DOHH2 (cell line): Measurements from ENCODE around the gene MED29.

ENCODE experiments used
- H3F3A ChIP-seq: fragments of 200-600 bp; sonication (generic), shearing (Covaris generic); 2 replicates; pipeline ENCODE4 v1.6.0; 2016; ENCODE audit warnings: antibody characterized with exemption, mild to moderate bottlenecking; ENCODE audit not compliant: control insufficient read depth, insufficient read depth
- H3K27ac ChIP-seq: fragments of 200-600 bp; sonication (generic); 2 replicates; pipeline ENCODE4 v1.5.1; 2014; ENCODE audit warnings: low read depth, mild to moderate bottlenecking, low read length, moderate library complexity
- H3K27me3 ChIP-seq: fragments of 200-600 bp; sonication (generic); 2 replicates; pipeline ENCODE4 v1.6.1; 2014; ENCODE audit warnings: mild to moderate bottlenecking, low read length, mixed read lengths; ENCODE audit not compliant: control insufficient read depth
- H3K36me3 ChIP-seq: fragments of 200-600 bp; sonication (generic); 2 replicates; pipeline ENCODE4 v1.6.1; 2014; ENCODE audit warnings: mild to moderate bottlenecking, low read length, moderate library complexity, mixed read lengths; ENCODE audit not compliant: control insufficient read depth
- H3K4me1 ChIP-seq: fragments of 200-600 bp; sonication (generic); 2 replicates; pipeline ENCODE4 v1.6.1; 2014; ENCODE audit warnings: mild to moderate bottlenecking, low read length, mixed read lengths; ENCODE audit not compliant: control insufficient read depth
- H3K4me2 ChIP-seq: fragments of 200-600 bp; sonication (generic); 2 replicates; pipeline ENCODE4 v1.6.0; 2014; ENCODE audit warnings: mild to moderate bottlenecking, low read length, moderate library complexity
- H3K4me3 ChIP-seq: fragments of 200-600 bp; sonication (generic); 2 replicates; pipeline ENCODE4 v1.5.1; 2014; ENCODE audit warnings: mild to moderate bottlenecking, low read length, mixed read lengths
- H3K79me2 ChIP-seq: fragments of 200-600 bp; sonication (generic); 2 replicates; pipeline ENCODE4 v1.6.1; 2014; ENCODE audit warnings: mild to moderate bottlenecking, low read length, mixed read lengths; ENCODE audit not compliant: control insufficient read depth
- H3K9me2 ChIP-seq: fragments of 200-600 bp; sonication (generic); replicated peaks from 2 replicates; pipeline ENCODE4 v1.6.1; 2014; ENCODE audit warnings: mild to moderate bottlenecking, low read length, mixed read lengths; ENCODE audit not compliant: control insufficient read depth
- H3K9me3 ChIP-seq: fragments of 200-600 bp; sonication (generic); 2 replicates; pipeline ENCODE4 v1.6.1; 2014; ENCODE audit warnings: antibody characterized with exemption, low read length, mixed read lengths; ENCODE audit not compliant: control insufficient read depth, insufficient read depth
- H4K20me1 ChIP-seq: fragments of 200-600 bp; sonication (generic); 2 replicates; pipeline ENCODE4 v1.6.0; 2014; ENCODE audit warnings: low read depth, mild to moderate bottlenecking, antibody characterized with exemption, low read length, moderate library complexity; ENCODE audit not compliant: control insufficient read depth, insufficient read depth
- CTCF ChIP-seq: fragments of 200-600 bp; sonication (generic); IDR thresholded peaks from one replicate; pipeline ENCODE4 v1.5.1; 2014; ENCODE audit warnings: antibody characterized with exemption, mild to moderate bottlenecking, low read depth, low read length; ENCODE audit not compliant: poor library complexity, severe bottlenecking
- EZH2phosphoT487 ChIP-seq: fragments of 200-600 bp; sonication (generic); IDR thresholded peaks from 2 replicates; pipeline ENCODE4 v1.6.1; 2017; ENCODE audit warnings: borderline replicate concordance, mild to moderate bottlenecking, antibody characterized with exemption, low read length, moderate library complexity, mixed read lengths

MED29 gene

GRCh38 chr19:39426170-39426569 is 35.0 kb downstream of the MED29 start:
- TF ChIP-seq CTCF, result no peak
- no peak for TF ChIP-seq EZH2phosphoT487
- H3K4me2 ChIP-seq, result no peak overlapping the region

GRCh38 chr19:39427707-39428106 is 36.5 kb downstream of the MED29 start:
- Histone ChIP-seq H3K79me2 (no peaks in the 10 kb centered on the region; the same call in 1 of the 2 replicates), H3K27ac (no peak overlapping the region), H3K27me3 (no peaks in the 10 kb centered on the region), H3K4me3 (no peak overlapping the region), H3K4me2 (no peak overlapping the region), H3K9me2 (no peaks in the 10 kb centered on the region), H3F3A (peaks cover 28% of the 10 kb centered on the region), H3K4me1 (peaks cover 15% of the 10 kb centered on the region), H3K36me3 (peaks cover 16% of the 10 kb centered on the region), H3K9me3 (no peaks in the 10 kb centered on the region), H4K20me1 (no peaks in the 10 kb centered on the region)
- TF ChIP-seq EZH2phosphoT487 (no peak), CTCF (no peak)

More at GRCh38 chr19:39426170-39426569, 35.0 kb downstream of the MED29 start:
- Histone ChIP-seq H3K9me2 (no peaks in the 10 kb centered on the region), H3K9me3 (no peaks in the 10 kb centered on the region), H3K36me3 (peaks cover 5% of the 10 kb centered on the region), H4K20me1 (no peaks in the 10 kb centered on the region), H3K4me1 (peaks cover 7% of the 10 kb centered on the region), H3K27ac (no peak overlapping the region), H3K4me3 (no peak overlapping the region), H3K79me2 (no peaks in the 10 kb centered on the region), H3F3A (peaks cover 12% of the 10 kb centered on the region), H3K27me3 (no peaks in the 10 kb centered on the region)

- Histone ChIP-seq H3K79me2 (peaks cover 7% of the 10 kb centered on the region), H3F3A (peaks cover 36% of the 10 kb centered on the region), H3K4me2 (no peak overlapping the region), H3K9me3 (no peaks in the 10 kb centered on the region), H3K27me3 (no peaks in the 10 kb centered on the region), H4K20me1 (peaks cover 2% of the 10 kb centered on the region; the same call in 1 of the 2 replicates), H3K4me3 (no peak overlapping the region), H3K4me1 (peaks cover 23% of the 10 kb centered on the region), H3K27ac (no peak overlapping the region), H3K9me2 (no peaks in the 10 kb centered on the region), H3K36me3 (peaks cover 21% of the 10 kb centered on the region)
- no peak for TF ChIP-seq CTCF
- TF ChIP-seq EZH2phosphoT487, result no peak
Measured at GRCh38 chr19:39428283-39429112, 37.3 kb downstream of the MED29 start.
